DMS79 (cell line): Measurements from ENCODE around the gene RPL28.
"Not testable (repeated sequence)": the region's sequence is repeated elsewhere in the genome, so short reads cannot be mapped to it uniquely, and the experiment has no call there.

ENCODE experiments used
- DNase-seq: peaks from one replicate; lab custom pipeline; 2025; lab: John Stamatoyannopoulos, UW

RPL28 gene

DNA sequence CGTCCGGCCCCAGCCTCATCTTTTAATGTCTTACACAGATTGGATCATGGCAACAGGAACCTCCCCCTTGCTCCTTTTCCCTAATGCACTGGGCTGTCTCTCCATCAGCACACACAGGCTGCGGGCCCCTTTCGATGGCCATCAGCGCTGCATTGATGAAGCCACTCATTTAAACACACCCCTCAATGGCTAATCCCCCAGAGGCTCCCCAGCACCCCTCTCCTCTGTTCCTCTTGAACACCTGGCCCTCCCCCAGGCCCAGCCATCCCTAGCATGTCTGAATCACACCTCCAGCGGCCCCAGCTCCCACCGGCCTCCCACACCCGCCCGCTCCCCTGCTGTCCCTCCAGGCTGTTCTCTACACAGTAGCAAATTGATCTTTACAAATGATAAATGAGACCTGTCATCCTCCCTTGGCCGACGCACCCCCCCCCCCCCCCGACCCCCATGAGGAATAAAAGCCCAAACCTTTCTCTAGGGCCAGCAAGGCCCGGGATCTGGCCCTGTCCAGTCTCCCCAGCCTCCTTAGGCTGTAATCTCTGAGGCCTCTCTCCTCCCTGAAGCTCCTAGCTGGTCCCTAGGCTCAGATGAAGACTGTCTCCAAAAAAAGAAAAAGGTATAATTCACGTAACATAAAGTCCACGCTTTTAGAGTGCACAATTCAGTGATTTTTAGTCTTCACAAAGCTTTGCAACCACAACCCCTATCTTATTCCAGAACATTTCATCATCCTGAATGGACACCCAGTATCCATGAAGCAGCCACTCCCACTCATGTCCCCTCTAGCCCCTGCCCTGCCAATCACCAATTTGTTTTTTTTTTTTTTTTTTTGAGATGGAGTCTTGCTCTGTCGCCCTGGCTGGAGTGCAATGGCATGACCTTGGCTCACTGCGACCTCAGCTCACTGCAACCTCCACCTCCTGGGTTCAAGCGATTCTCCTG lies 7.4 kb downstream of the RPL28 start:
- DNase-seq = no peak

GRCh38 chr19:55398200-55398925 lies 12.6 kb downstream of the RPL28 start:
- no peak for DNase-seq

DNA sequence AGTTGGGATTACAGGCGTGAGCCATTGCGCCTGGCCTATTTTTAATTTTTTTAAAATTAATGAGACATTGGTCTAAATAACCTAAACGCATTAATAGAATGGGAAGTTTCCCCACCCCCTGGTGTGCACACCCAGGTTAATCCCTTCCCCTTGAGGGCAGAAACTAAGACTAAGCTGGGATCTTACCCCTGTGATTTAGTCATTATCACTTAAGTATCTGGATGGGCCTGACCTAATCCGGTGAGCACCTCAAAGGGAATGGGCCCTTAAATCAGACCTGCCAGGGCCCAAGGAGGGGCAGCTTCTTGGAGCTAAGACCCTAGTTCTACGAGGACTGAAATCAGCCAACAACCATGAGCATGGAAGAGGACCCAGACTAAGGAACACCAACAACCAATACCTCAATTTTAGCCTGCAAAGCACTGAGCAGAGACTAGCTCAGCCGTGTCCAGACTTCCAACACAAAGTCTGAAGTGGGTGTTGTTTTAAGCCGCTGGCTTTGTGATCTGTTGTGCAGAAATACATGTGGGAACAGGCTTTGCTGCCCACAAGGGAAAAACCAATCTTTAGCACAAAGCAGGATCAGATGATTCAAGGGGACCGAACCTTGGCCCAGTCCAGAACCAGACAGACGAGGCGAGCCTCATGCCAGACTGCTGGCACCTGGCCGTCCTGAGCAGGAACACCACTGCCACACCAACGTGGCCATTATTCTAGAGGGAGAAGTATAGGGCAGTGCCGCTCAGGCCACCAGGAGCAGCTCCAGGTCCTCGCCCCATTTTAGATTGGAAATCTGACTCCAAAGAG lies 14.8 kb downstream of the RPL28 start:
- DNase-seq = no peak

DNA sequence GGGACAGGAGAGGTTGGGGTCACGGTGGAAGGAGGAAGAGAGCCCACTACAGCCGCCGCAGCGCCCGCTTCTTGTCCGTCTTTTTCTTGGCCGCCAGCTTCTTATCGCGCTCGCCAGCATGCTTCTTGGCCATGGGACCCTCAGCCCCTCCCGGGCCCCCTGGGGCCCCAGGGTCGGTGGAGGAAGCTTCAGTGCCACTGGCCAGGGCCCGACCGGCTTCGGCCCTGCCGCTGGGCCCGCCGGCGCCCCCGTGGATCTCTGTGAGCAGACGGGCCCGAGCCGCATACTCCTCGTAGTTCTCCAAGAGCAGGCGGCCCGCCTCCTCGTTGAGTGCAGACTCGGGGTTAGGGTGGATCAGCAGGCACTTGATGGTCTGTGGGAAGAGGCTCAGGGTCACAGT lies 15.7 kb downstream of the RPL28 start:
- not testable (repeated sequence) for DNase-seq

- DNase-seq = no peak
Observed at GRCh38 chr19:55402509-55402908, 16.8 kb downstream of the RPL28 start.

GRCh38 chr19:55405638-55406037 lies 19.9 kb downstream of the RPL28 start:
- no peak for DNase-seq

DNA sequence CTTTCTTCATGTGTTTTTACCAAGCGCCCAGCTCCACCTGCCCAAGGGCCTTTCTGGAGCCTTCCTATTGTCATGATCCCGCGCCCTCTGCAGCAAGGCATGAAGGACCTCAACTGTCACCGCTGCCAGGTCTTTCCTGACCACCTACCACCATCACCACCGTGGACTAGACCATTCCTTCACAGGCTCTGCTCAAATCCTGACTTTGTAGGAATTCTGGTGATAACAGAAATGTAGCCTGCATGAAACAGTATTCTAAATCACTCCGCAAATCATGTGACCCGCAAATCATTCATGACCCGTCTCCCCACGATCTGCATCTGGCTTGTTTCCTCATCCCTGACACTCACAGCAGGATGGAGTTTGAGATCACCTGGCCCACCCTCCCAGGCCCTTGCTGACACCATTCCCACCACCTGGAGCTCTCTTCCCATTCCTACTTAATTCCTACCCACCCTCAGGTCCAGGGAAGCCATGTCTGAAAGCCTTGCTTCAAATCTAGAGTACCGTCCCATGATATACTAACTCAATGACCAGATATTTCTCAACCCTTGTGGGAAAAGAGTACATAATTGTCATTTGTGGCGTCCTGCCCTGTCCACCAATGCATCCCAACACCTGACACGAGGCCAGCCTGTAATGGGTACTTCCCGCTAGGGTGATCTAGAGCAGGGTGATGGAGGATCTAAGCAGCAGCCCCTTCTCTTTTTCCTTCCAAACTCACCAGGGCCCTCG lies 20.5 kb downstream of the RPL28 start:
- no peak for DNase-seq

DNA sequence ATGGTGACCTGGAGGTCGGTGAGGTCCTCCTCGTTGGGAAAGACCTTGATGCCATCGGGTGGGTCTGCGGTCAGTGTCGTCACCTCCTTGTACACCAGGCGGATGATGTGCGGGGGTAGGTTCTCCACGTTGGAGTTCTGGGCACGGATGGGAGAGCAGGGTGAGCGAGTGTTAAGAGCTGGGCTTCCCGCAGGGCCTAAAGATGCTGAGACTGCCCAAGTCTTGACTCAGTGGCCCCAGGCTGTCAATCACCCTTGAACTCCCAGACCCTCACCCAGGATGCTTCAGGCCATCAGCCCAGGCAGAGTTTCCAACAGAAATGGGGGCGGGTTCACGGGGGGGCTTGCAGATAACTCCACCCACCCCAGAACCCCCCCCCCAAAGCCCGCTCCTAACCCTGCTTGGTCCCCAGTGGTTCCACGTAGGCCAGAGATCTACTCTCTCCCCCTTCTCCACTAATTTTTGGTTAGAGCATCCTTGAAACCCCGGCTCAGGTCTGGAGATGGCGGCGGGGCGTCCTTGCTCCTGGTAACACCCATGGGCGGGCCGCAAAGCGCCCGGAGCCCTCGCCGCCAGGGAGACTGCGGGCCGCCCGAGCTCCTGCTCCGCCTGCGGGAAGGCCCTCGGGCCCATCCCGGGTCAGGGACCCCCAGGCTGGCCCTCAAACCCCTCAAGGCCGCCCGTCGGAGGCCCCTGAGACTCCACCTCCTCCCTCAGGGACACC lies 21.3 kb downstream of the RPL28 start:
- DNase-seq = no peak

- not testable (repeated sequence) for DNase-seq
Observed at GRCh38 chr19:55407550-55407799, 21.7 kb downstream of the RPL28 start, which contains the start of gene UBE2S. Gene UBE2S, minus strand, starts transcription at chr19:55407788. Its CDS starts 199 bp downstream, at chr19:55407589.

GRCh38 chr19:55407800-55408532 lies 22.2 kb downstream of the RPL28 start:
- DNase-seq = peak; percentile 99

GRCh38 chr19:55408533-55408872 lies 22.8 kb downstream of the RPL28 start:
- no peak for DNase-seq

DNA sequence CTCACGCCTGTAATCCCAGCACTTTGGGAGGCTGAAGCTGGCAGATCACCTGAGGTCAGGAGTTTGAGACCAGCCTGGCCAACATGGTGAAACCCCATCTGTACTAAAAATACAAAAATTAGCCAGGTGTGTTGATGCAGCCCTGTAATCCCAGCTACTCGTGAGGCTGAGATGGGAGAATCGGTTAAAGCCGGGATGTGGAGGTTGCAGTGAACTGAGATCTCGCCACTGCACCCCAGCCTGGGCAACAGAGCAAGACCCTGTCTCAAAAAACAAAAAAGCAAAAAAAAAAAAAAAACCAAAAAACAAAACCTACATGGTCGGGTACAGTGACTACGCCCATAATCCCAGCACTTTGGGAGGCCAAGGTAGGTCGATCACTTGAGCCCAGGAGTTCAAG lies 23.4 kb downstream of the RPL28 start:
- not testable (repeated sequence) for DNase-seq

DNA sequence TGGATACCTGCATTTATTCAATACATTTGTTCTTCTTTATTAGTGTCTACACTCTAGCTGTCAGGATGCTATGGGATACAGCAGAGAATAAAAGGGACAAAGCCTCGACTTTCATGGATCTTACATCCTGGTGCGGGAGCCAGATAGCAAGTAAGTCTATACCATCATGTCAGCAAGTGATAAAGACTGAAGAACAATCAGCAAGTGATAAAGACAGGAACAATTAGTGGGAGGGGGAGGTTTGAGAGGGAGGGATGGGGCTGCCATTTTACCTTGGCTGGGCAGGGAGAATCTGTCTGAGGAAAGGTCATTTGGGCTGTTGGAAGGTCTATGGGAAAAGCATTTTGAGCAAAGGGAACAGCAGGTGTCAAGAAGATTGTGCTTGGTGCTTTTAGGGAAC lies 24.4 kb downstream of the RPL28 start:
- DNase-seq = no peak

DNA sequence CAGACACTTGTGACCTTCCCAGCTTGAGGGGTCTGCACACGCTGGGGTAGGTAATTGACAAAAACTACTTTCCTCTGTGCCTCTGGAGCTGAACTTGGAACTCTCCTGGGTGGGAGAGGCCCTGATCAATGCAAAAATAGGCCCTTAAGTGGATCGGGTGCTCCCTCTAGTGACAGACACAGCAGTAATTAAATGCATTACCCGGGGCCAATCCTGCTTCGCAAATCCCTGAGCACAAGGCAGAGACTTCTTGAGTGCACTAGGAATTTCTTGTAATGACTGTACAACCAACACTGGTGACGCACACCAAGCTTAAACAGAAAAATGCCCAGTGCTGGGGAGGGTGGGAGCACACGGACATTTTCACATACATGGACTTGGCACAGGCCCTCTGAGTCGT lies 32.5 kb downstream of the RPL28 start:
- DNase-seq = no peak

GRCh38 chr19:55419103-55419502 lies 33.4 kb downstream of the RPL28 start:
- DNase-seq = no peak

- no peak for DNase-seq
Observed at GRCh38 chr19:55419624-55420236, 34.0 kb downstream of the RPL28 start.

GRCh38 chr19:55421281-55421680 lies 35.5 kb downstream of the RPL28 start:
- not testable (repeated sequence) for DNase-seq

- DNase-seq = no peak
Observed at GRCh38 chr19:55423225-55424005, 37.7 kb downstream of the RPL28 start.

- no peak for DNase-seq
Observed at GRCh38 chr19:55424518-55424917, 38.8 kb downstream of the RPL28 start.
